Measurements from ENCODE around the gene CD81.
"Not testable (repeated sequence)": the region's sequence is repeated elsewhere in the genome, so short reads cannot be mapped to it uniquely, and the experiment has no call there.

CD81 gene, protein sequence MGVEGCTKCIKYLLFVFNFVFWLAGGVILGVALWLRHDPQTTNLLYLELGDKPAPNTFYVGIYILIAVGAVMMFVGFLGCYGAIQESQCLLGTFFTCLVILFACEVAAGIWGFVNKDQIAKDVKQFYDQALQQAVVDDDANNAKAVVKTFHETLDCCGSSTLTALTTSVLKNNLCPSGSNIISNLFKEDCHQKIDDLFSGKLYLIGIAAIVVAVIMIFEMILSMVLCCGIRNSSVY

DNA sequence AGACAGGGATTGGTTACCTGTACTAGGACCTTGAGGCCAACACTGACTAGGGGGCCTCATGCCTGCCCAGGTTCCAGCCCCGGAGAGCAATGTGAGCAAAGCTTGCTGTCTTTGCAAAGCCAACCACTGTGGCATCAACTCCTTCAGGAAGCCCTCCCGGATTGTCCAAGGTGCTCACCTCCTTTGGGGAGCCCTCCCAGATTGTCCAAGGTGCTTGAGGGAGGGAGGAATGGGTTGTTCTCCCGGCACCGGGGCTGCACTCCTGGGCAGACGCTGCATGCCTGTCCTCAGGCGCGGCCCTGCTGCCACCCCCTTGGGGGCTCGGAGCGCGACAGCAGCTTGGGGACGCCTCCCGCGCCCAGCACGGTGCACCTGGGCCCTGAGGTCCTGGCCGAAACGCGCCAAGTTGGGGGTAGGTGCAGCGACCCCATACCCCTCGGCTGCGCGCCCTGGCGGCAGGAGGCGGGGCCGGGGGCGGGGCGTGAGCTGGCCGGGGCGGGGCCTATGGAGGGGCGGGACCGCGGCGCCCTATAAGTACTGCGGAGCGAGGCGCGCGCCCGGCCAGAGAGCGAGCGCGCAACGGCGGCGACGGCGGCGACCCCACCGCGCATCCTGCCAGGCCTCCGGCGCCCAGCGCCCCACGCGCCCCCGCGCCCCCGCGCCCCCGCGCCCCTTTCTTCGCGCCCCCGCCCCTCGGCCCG, at the start of gene CD81:
CD81 (plus strand) TSS at position 560 of the 701 bp plus-strand sequence. CDS start 240 bp downstream, outside the sequence.
- peak; percentile 33 to 62 (median 58) for DNase-seq (ENCODE audit: low read depth in 3 of 3, low spot score in 1 of 3)

DNA sequence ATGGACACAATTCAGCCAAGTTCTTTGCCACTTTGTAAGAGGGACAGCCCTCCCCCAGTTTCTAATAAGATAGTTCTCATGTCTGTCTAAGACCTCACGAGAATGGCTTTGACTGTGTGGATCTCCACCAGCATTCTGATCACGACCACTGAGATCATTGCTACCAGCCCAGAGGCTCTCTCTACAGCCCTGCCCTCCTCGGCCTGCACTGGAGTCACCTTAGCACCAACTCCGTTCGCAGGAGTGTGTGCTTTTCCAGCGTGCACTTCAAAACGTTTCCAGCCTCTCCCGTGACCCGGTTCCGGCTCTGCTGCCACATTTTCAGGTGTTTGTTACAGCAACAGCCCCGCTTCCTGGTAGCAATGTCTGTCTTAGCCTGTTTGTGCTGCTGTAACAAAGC, 49.1 kb upstream of the CD81 start:
- no peak for DNase-seq (ENCODE audit: low read depth in 3 of 3, low spot score in 1 of 3)

- DNase-seq (ENCODE audit: low read depth in 3 of 3, low spot score in 1 of 3), result no peak
These were observed 48.3 kb upstream of the CD81 start for GRCh38 chr11:2328656-2329354.

GRCh38 chr11:2329551-2329950, 47.6 kb upstream of the CD81 start:
- DNase-seq (ENCODE audit: low read depth in 3 of 3, low spot score in 1 of 3), result no peak

DNA sequence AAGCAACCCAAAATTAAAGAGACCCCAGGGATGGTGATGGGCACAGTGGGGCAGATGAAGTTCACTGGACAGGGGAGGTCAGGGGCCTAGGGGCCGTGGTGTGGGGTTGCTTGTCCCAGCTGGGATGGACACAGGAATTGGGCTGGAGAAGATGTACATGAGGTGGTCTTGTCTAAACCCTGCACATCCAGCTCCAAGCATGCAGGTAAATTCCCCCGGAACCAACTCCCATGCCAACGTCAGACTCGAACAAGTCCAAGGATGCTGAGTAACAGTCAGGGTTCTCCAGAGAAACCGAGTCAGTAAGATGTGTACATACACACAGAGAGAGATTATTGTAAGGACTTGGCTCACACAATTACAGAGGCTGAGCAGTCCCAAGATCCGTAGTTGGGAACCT, 46.4 kb upstream of the CD81 start:
- no peak for DNase-seq (ENCODE audit: low read depth in 3 of 3, low spot score in 1 of 3)

GRCh38 chr11:2331404-2331803, 45.7 kb upstream of the CD81 start:
- no peak for DNase-seq (ENCODE audit: low read depth in 3 of 3, low spot score in 1 of 3)

DNA sequence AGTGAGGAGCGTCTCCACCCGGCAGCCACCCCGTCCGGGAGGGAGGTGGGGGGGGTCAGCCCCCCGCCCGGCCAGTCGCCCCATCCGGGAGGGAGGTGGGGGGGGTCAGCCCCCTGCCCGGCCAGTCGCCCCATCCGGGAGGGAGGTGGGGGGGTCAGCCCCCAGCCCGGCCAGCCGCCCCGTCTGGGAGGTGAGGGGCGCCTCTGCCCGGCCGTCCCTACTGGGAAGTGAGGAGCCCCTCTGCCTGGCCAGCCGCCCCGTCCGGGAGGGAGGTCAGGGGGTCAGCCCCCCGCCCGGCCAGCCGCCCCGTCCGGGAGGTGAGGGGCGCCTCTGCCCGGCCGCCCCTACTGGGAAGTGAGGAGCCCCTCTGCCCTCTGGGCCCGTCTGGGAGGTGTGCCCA, 44.5 kb upstream of the CD81 start:
- DNase-seq (ENCODE audit: low read depth in 3 of 3, low spot score in 1 of 3), result not testable (repeated sequence)

- DNase-seq (ENCODE audit: low read depth in 3 of 3, low spot score in 1 of 3), result not testable (repeated sequence)
These were observed 43.5 kb upstream of the CD81 start for GRCh38 chr11:2333486-2334205.

GRCh38 chr11:2335286-2335685, 41.8 kb upstream of the CD81 start:
- DNase-seq (ENCODE audit: low read depth in 3 of 3, low spot score in 1 of 3), result not testable (repeated sequence)

- not testable (repeated sequence) for DNase-seq (ENCODE audit: low read depth in 3 of 3, low spot score in 1 of 3)
These were observed 38.4 kb upstream of the CD81 start for GRCh38 chr11:2338760-2339159.

DNA sequence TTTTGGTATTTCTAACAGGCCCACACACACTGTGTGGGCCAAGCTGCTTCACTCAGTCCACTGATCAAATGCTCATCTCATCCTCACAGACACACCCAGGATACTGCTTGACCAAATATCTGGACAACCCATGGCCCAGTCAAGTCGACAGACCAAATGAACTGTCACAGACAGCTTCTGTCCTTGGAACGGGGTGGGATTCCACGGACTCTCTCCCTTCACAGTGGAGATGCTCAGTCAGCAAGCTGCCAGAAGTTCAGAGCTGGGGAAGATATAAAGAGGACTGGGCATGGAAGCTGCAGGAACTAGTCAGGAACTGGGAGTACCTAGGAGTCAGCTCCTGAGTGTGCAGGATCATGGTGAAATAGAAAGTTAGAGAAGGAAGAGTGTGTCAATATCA, 34.6 kb upstream of the CD81 start:
- DNase-seq (ENCODE audit: low read depth in 3 of 3, low spot score in 1 of 3), result no peak

GRCh38 chr11:2342981-2343380, 34.1 kb upstream of the CD81 start:
- no peak for DNase-seq (ENCODE audit: low read depth in 3 of 3, low spot score in 1 of 3)

DNA sequence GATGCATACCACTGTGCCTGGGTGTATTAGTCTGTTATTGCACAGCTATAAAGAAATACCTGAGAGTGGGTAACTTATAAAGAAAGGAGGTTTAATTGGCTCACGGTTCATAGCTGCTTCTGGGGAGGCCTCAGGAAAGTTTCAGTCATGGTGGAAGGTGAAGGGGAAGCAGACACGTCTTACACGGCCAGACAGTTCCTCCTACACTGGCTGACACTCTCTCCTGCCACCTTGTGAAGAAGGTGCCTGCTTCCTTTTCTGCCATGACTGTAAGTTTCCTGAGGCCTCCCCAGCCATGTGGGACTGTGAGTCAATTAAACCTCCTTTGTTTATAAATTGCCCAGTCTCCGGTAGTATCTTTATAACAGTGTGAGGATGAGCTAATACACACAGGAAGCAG, 33.6 kb upstream of the CD81 start:
- no peak for DNase-seq (ENCODE audit: low read depth in 3 of 3, low spot score in 1 of 3)

GRCh38 chr11:2345050-2345449, 32.1 kb upstream of the CD81 start:
- DNase-seq (ENCODE audit: low read depth in 3 of 3, low spot score in 1 of 3), result no peak

DNA sequence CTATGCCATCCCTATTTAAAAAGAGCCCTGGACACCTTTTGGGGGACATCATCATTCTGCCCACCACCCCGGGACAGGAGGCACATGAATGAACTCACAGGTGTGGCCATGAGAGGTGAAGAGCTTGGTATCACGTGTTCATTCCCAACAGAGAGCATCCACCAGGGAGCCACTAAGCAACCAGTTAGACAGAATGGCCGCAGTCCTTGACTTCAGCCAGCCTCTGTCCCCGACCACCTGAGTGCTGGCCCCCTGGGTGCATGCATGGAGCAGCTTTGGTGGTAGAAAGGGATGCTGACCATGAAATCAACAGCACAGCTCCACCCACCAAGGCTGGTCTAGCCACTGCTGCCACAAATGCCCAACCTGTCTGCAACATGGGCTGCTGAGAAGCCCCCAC, 31.1 kb upstream of the CD81 start:
- no peak for DNase-seq (ENCODE audit: low read depth in 3 of 3, low spot score in 1 of 3)

- DNase-seq (ENCODE audit: low read depth in 3 of 3, low spot score in 1 of 3), result no peak
These were observed 30.4 kb upstream of the CD81 start for GRCh38 chr11:2346586-2347307.

DNA sequence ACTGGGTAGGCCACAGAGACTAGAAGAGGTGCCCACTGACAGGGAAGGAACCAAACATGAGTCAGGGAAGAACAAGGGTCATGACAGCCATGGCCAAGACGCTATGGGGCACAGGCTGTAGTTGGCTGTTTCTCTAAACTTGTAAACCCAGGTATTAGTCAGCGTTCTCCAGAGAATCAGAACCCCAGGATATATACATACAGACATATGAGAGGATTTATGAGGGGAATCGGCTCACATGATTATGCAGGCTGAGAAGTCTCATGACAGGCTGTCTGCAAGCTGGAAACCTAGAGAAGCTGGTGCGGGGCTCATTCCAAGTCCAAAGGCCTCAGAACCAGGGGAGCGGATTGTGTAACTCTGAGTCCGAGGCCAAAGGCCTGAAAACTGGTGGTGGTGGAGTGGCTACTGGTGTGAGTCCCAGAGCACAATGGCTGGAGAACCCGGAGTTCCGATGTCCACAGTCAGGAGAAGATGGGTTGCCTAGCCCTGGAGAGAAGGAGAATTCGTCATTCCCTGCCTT, 29.7 kb upstream of the CD81 start:
- no peak for DNase-seq (ENCODE audit: low read depth in 3 of 3, low spot score in 1 of 3)

DNA sequence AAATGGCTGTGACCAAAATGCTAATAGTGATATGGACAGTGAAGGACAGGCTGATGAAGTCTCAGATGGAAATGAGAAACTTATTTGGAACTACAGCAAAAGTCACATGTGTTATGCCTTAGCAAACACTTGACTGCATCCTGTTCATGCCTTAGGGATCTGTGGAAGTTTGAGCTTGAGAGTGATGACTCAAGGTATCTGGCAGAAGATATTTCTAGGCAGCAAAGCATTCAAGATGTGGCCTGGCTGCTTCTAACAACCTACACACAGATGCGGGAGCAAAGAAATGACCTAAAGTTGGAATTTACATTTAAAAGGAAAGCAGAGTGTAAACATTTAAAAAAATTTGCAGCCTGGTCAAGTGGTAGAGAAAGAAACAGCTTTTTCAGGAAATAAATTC, 28.1 kb upstream of the CD81 start:
- no peak for DNase-seq (ENCODE audit: low read depth in 3 of 3, low spot score in 1 of 3)

- DNase-seq (ENCODE audit: low read depth in 3 of 3, low spot score in 1 of 3), result no peak
These were observed 25.4 kb upstream of the CD81 start for GRCh38 chr11:2351701-2352100.

- DNase-seq (ENCODE audit: low read depth in 3 of 3, low spot score in 1 of 3), result no peak
These were observed 24.7 kb upstream of the CD81 start for GRCh38 chr11:2352420-2352819.
